HUES64 (cell line): ENCODE measurements around the gene EGFLAM.

Experiments used
- H3K27ac ChIP-seq: 2 replicates; pipeline ENCODE4 v1.7.0; 2013; ENCODE audit warnings: low read depth, low read length, inconsistent platforms
- H3K27me3 ChIP-seq: 2 replicates; pipeline ENCODE4 v1.6.1; 2013; ENCODE audit warnings: mild to moderate bottlenecking, low read length; ENCODE audit not compliant: insufficient read depth
- H3K36me3 ChIP-seq: 2 replicates; pipeline ENCODE4 v1.6.1; 2013; ENCODE audit warnings: mild to moderate bottlenecking, low read length; ENCODE audit not compliant: insufficient read depth
- H3K4me1 ChIP-seq: 2 replicates; pipeline ENCODE4 v1.6.1; 2013; ENCODE audit warnings: mild to moderate bottlenecking, low read length, moderate library complexity; ENCODE audit not compliant: insufficient read depth
- H3K4me3 ChIP-seq: 2 replicates; pipeline ENCODE4 v1.5.1; 2013; ENCODE audit warnings: mild to moderate bottlenecking, low read length, moderate library complexity
- H3K9ac ChIP-seq: 2 replicates; pipeline ENCODE4 v1.6.1; 2013; ENCODE audit warnings: mild to moderate bottlenecking, low read depth, low read length
- H3K9me3 ChIP-seq: 2 replicates; pipeline ENCODE4 v1.6.1; 2013; ENCODE audit warnings: low read depth, low read length; ENCODE audit not compliant: insufficient read depth
- WGBS: fragments of 150-250, 120-280 bp; methylation state at CpG from one replicate; pipeline ENCODE4 v1.1.7; 2013; ENCODE audit warnings: missing lambda C conversion rate; 5-methylcytosine and 5-hydroxymethylcytosine counted together

Gene EGFLAM

GRCh38 chr5:38245307-38245706, 13.1 kb upstream of the EGFLAM start:
- Histone ChIP-seq H3K27ac (no peak overlapping the region), H3K27me3 (no peaks in the 10 kb centered on the region), H3K36me3 (no peaks in the 10 kb centered on the region), H3K9ac (no peak overlapping the region), H3K9me3 (no peaks in the 10 kb centered on the region), H3K4me1 (no peaks in the 10 kb centered on the region), H3K4me3 (no peak overlapping the region)
- 95% methylated on average over 6 of the region's 6 CpGs for WGBS

- no peaks in the 10 kb centered on the region for H3K36me3 ChIP-seq
- WGBS = 40% methylated on average over 1 of the region's 1 CpG
- peaks cover 7% of the 10 kb centered on the region for H3K27me3 ChIP-seq
Observed at GRCh38 chr5:38249301-38249700, 9.1 kb upstream of the EGFLAM start.

DNA sequence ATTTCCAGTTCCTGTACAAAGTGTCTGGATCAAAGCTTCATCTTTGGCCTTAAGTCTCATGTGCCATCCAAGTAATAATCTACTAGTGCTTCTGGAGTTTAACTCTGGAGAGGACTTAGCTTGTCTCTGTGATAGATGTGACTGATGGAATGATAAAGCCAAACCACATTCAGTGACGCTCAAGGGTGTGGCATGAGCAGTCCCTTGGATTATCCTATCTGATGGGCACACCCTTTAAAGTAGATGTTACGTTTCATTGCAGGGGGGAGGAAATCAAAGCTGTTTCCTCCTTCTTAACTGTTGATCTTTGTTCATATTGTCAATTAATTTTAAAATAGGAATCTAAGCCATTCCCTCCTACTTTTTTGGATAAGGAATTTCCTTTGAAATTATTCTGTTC, 8.5 kb upstream of the EGFLAM start:
- peaks cover 9% of the 10 kb centered on the region; the same call in 1 of the 2 replicates for H3K9me3 ChIP-seq
- H3K9ac ChIP-seq = no peak overlapping the region
- H3K36me3 ChIP-seq = no peaks in the 10 kb centered on the region
- WGBS = 90% methylated on average over 2 of the region's 2 CpGs
- H3K27ac ChIP-seq = no peak overlapping the region
- H3K4me3 ChIP-seq = no peak overlapping the region
- H3K27me3 ChIP-seq = peaks cover 12% of the 10 kb centered on the region
- no peaks in the 10 kb centered on the region for H3K4me1 ChIP-seq

More at GRCh38 chr5:38249301-38249700, 9.1 kb upstream of the EGFLAM start:
- H3K9ac ChIP-seq = no peak overlapping the region
- H3K9me3 ChIP-seq = peaks cover 9% of the 10 kb centered on the region; the same call in 1 of the 2 replicates
- no peaks in the 10 kb centered on the region for H3K4me1 ChIP-seq
- no peak overlapping the region for H3K27ac ChIP-seq
- no peak overlapping the region for H3K4me3 ChIP-seq

GRCh38 chr5:38250763-38251448, 7.5 kb upstream of the EGFLAM start:
- no peak overlapping the region for H3K9ac ChIP-seq
- WGBS = 91% methylated on average over 8 of the region's 8 CpGs
- no peak overlapping the region for H3K27ac ChIP-seq
- H3K4me1 ChIP-seq = no peaks in the 10 kb centered on the region
- H3K9me3 ChIP-seq = peaks cover 9% of the 10 kb centered on the region; the same call in 1 of the 2 replicates
- no peaks in the 10 kb centered on the region for H3K36me3 ChIP-seq
- H3K4me3 ChIP-seq = no peak overlapping the region
- peaks cover 23% of the 10 kb centered on the region for H3K27me3 ChIP-seq

DNA sequence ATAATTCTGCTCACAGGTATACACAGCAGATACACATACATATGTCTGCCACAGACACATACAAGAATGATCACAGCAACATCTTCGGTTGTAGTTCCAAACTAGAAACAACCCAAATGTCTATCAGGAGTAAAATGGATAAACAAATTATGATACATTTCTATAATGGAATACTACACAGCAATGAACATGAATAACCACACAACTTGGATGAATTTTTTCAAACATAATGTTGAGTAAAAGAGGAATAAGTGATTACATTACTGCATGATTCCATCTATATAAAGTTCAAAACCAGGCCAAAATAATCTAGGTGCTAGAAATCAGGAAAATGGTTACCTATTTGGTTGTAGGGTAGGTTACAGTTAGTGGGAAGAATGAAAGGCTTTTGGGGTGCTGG, 4.6 kb upstream of the EGFLAM start:
- peaks cover 9% of the 10 kb centered on the region; the same call in 1 of the 2 replicates for H3K9me3 ChIP-seq
- H3K4me1 ChIP-seq = peaks cover 15% of the 10 kb centered on the region

GRCh38 chr5:38257308-38258041, 884 bp upstream of the EGFLAM start:
- Histone ChIP-seq H3K36me3 (no peaks in the 10 kb centered on the region), H3K4me1 (peaks cover 20% of the 10 kb centered on the region), H3K9ac (no peak overlapping the region), H3K9me3 (peaks cover 9% of the 10 kb centered on the region; the same call in 1 of the 2 replicates), H3K4me3 (peak overlapping the region; percentile 57), H3K27me3 (peaks cover 89% of the 10 kb centered on the region), H3K27ac (no peak overlapping the region)
- WGBS = under 1% methylated on average over 41 of the region's 42 CpGs

More for the DNA sequence above, 4.6 kb upstream of the EGFLAM start:
- Histone ChIP-seq H3K27ac (no peak overlapping the region), H3K4me3 (no peak overlapping the region), H3K27me3 (peaks cover 51% of the 10 kb centered on the region), H3K36me3 (no peaks in the 10 kb centered on the region), H3K9ac (no peak overlapping the region)
- 82% methylated on average over 1 of the region's 1 CpG for WGBS

GRCh38 chr5:38258042-38258318, 379 bp upstream of the EGFLAM start:
- Histone ChIP-seq H3K27me3 (peaks cover 93% of the 10 kb centered on the region), H3K9me3 (peaks cover 8% of the 10 kb centered on the region; the same call in 1 of the 2 replicates), H3K4me3 (peak overlapping the region; percentile 57), H3K36me3 (no peaks in the 10 kb centered on the region), H3K9ac (no peak overlapping the region), H3K27ac (no peak overlapping the region), H3K4me1 (peaks cover 20% of the 10 kb centered on the region)
- WGBS = under 1% methylated on average over 13 of the region's 13 CpGs

DNA sequence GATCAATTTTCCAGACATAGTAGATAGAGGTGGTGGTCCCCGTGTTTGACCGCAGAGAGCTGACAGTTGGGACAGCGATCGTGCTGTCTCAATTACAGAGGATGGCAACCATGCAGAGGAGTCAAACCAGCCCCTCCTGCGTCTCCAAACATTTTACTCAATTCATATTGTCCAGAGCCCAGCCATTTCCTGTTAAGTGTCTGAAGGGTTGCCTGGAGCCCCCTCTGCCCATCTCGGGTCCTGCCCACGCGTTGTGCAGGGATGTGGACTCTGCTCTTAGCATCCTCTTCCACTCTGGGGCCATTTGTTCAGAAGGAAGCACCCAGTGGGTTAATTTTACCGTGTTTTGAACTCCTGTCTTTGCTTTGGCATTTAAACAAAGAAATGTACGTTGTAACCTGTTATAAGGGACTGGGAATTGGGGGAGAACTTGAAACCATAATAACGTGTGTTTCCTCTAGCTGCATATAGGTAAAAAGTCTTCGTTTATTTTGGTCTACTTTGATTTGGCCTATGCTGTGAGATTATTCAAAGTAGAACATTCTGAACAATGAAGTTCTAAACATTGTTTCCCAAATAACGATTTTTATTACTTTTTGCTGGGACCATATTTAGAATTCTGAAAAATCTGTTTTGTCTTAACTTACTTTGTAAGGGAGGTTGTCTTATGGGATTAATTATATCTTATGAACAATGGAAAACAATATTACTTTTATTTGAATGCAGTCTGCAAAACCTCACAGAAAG, 876 bp downstream of the EGFLAM start:
- Histone ChIP-seq H3K9me3 (no peaks in the 10 kb centered on the region), H3K27me3 (peaks cover 95% of the 10 kb centered on the region), H3K4me1 (peaks cover 20% of the 10 kb centered on the region), H3K36me3 (no peaks in the 10 kb centered on the region), H3K27ac (no peak overlapping the region), H3K9ac (no peak overlapping the region), H3K4me3 (peak overlapping the region; percentile 57)
- 10% methylated on average over 12 of the region's 13 CpGs for WGBS

- WGBS = 87% methylated on average over 6 of the region's 6 CpGs
- peaks cover 95% of the 10 kb centered on the region for H3K27me3 ChIP-seq
Observed at GRCh38 chr5:38259809-38260160, 1.4 kb downstream of the EGFLAM start.

DNA sequence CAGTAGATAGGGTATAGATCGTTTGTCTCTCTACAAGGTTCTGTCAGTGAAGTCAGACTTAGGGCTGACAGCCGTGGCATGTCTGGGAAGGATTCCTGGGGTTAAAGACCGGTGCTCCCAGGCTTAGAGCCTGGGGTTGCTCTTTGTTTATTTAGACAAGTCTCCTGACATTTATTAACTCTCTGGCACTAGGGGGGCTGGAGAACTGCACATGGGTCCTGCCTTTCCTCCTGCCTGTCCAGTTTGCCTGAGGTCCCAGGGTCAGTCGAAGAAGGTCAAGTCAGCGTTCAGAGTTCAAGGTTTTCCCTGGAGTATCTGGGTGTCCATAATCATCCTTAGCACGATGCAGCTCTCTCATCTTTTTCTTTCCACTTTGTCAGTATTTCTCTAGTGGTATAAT, 5.6 kb downstream of the EGFLAM start:
- peaks cover 71% of the 10 kb centered on the region for H3K27me3 ChIP-seq

More at GRCh38 chr5:38259809-38260160, 1.4 kb downstream of the EGFLAM start:
- Histone ChIP-seq H3K36me3 (no peaks in the 10 kb centered on the region), H3K9ac (no peak overlapping the region), H3K4me1 (peaks cover 20% of the 10 kb centered on the region), H3K9me3 (no peaks in the 10 kb centered on the region), H3K4me3 (no peak overlapping the region), H3K27ac (no peak overlapping the region)

GRCh38 chr5:38265546-38266179, 7.3 kb downstream of the EGFLAM start:
- Histone ChIP-seq H3K27ac (no peak overlapping the region), H3K27me3 (peaks cover 54% of the 10 kb centered on the region)
- 32% methylated on average over 13 of the region's 13 CpGs for WGBS

More for the DNA sequence above, 5.6 kb downstream of the EGFLAM start:
- Histone ChIP-seq H3K4me3 (no peak overlapping the region), H3K9me3 (no peaks in the 10 kb centered on the region), H3K9ac (no peak overlapping the region), H3K4me1 (peaks cover 4% of the 10 kb centered on the region; the same call in 1 of the 2 replicates), H3K27ac (no peak overlapping the region), H3K36me3 (no peaks in the 10 kb centered on the region)
- WGBS = 79% methylated on average over 6 of the region's 6 CpGs

More at GRCh38 chr5:38265546-38266179, 7.3 kb downstream of the EGFLAM start:
- Histone ChIP-seq H3K4me1 (no peaks in the 10 kb centered on the region), H3K9ac (no peak overlapping the region), H3K9me3 (no peaks in the 10 kb centered on the region), H3K4me3 (no peak overlapping the region; the same call in 1 of the 2 replicates), H3K36me3 (no peaks in the 10 kb centered on the region)
